GM23248 (cell line): Measurements from ENCODE around the gene TREM1. TPM values are rescaled to one million over a fixed set of nuclear protein-coding genes. Genes with fewer than 3 reads are reported as not detected.

Experiments
- DNase-seq: peaks from one replicate; pipeline ENCODE4 v3.0.0-alpha.2; 2015
- H2AFZ ChIP-seq: fragments of 200-600 bp; sonication (generic); 2 replicates; pipeline ENCODE4 v1.6.1; 2016; ENCODE audit warnings: antibody characterized with exemption
- H3F3A ChIP-seq: fragments of 200-600 bp; sonication (generic); 2 replicates; pipeline ENCODE4 v1.6.1; 2016; ENCODE audit warnings: mild to moderate bottlenecking, antibody characterized with exemption, mixed run types; ENCODE audit not compliant: insufficient read depth
- H3K27ac ChIP-seq: fragments of 200-600 bp; sonication (generic); 2 replicates; pipeline ENCODE4 v1.5.1; 2016; ENCODE audit warnings: mild to moderate bottlenecking
- H3K27me3 ChIP-seq: fragments of 200-600 bp; sonication (generic); replicated peaks from 2 replicates; pipeline ENCODE4 v1.6.1; 2016; ENCODE audit warnings: mild to moderate bottlenecking; ENCODE audit not compliant: insufficient read depth
- H3K36me3 ChIP-seq: fragments of 200-600 bp; sonication (generic); 2 replicates; pipeline ENCODE4 v1.6.1; 2016; ENCODE audit warnings: low read depth, mild to moderate bottlenecking
- H3K4me1 ChIP-seq: fragments of 200-600 bp; sonication (generic); 2 replicates; pipeline ENCODE4 v1.6.1; 2016; ENCODE audit warnings: mild to moderate bottlenecking; ENCODE audit not compliant: insufficient read depth
- H3K4me2 ChIP-seq: fragments of 200-600 bp; sonication (generic); one replicate; pipeline ENCODE4 v1.6.1; 2016; ENCODE audit warnings: mild to moderate bottlenecking; ENCODE audit not compliant: unreplicated experiment
- H3K4me3 ChIP-seq: fragments of 200-600 bp; sonication (generic); 2 replicates; pipeline ENCODE4 v1.5.1; 2016; ENCODE audit warnings: mild to moderate bottlenecking
- H3K79me2 ChIP-seq: fragments of 200-600 bp; sonication (generic); 2 replicates; pipeline ENCODE4 v1.6.1; 2016; ENCODE audit warnings: mild to moderate bottlenecking; ENCODE audit not compliant: insufficient read depth
- H3K9ac ChIP-seq: fragments of 200-600 bp; sonication (generic); 2 replicates; pipeline ENCODE4 v1.6.1; 2016; ENCODE audit warnings: mild to moderate bottlenecking
- H3K9me2 ChIP-seq: fragments of 200-600 bp; sonication (generic); 2 replicates; pipeline ENCODE4 v1.6.1; 2016; ENCODE audit warnings: mixed run types, mild to moderate bottlenecking, moderate library complexity; ENCODE audit not compliant: insufficient read depth
- H3K9me3 ChIP-seq: fragments of 200-600 bp; sonication (generic); one replicate; pipeline ENCODE4 v1.6.1; 2017; ENCODE audit warnings: low read depth
- H4K20me1 ChIP-seq: fragments of 200-600 bp; sonication (generic); 2 replicates; pipeline ENCODE4 v1.6.0; 2016; ENCODE audit not compliant: insufficient read depth
- EZH2 ChIP-seq: fragments of 200-600 bp; sonication (generic); IDR thresholded peaks from 2 replicates; pipeline ENCODE4 v1.6.1; 2018; ENCODE audit warnings: antibody characterized with exemption, mild to moderate bottlenecking; ENCODE audit not compliant: insufficient read depth, poor library complexity, severe bottlenecking
- EZH2phosphoT487 ChIP-seq: fragments of 200-600 bp; sonication (generic); IDR thresholded peaks from 2 replicates; pipeline ENCODE4 v1.6.1; 2018; ENCODE audit warnings: antibody characterized with exemption, moderate library complexity, mild to moderate bottlenecking, low read depth; ENCODE audit not compliant: insufficient read depth
- WGBS, 2 experiments: methylation state at CpG; one replicate each; pipeline ENCODE4 v1.1.6; 2015 to 2017; ENCODE audit warnings: low lambda C conversion rate in 2 of 2, low coverage in 1 of 2; ENCODE audit errors: missing lambda C conversion rate in 2 of 2; 5-methylcytosine and 5-hydroxymethylcytosine counted together
- in situ Hi-C: fragments of 300-500 bp; cut with MboI; formaldehyde crosslinking; loops from 2 replicates; pipeline ENCODE4 v1.15.0; 2020
- polyA plus RNA-seq: library from polyadenylated mRNA; unstranded; fragments of >200 nt; fragmentation: Nextera tagmentation; extraction: Ambion mirVana; gene quantifications from 2 replicates; pipeline ENCODE4 v1.2.1, GENCODE V29; 2016
- total RNA-seq: library from RNA; depleted of rRNA; stranded (reverse); fragments of >200 nt; shearing (Covaris generic); gene quantifications from 2 replicates; pipeline ENCODE4 v1.2.3, GENCODE V29; 2014

TREM1 gene
- total and polyA plus RNA-seq, 2 experiments from 2014 or later: not detected

- in situ Hi-C loops: no loop called here
- no peaks in the 10 kb centered on the region for H3K9me3 ChIP-seq
- H3K27me3 ChIP-seq: peaks cover 8% of the 10 kb centered on the region; the same call in 1 of the 2 replicates
- H4K20me1 ChIP-seq: no peaks in the 10 kb centered on the region
- no peak overlapping the region for H3K4me3 ChIP-seq
- no peaks in the 10 kb centered on the region for H3F3A ChIP-seq
- no peak overlapping the region for H3K9ac ChIP-seq
- no peak for TF ChIP-seq EZH2
- no peak for TF ChIP-seq EZH2phosphoT487
- no peak overlapping the region for H2AFZ ChIP-seq
- WGBS, 2 experiments: 15 to 19% methylated on average over 4 of the region's 4 CpGs
- no peaks in the 10 kb centered on the region for H3K36me3 ChIP-seq
- DNase-seq: no peak
- no peaks in the 10 kb centered on the region for H3K79me2 ChIP-seq
- no peak overlapping the region for H3K4me2 ChIP-seq
- no peaks in the 10 kb centered on the region for H3K4me1 ChIP-seq
- H3K9me2 ChIP-seq: no peaks in the 10 kb centered on the region
- no peak overlapping the region for H3K27ac ChIP-seq
These were observed 46.6 kb upstream of the TREM1 start for GRCh38 chr6:41332842-41333736.

GRCh38 chr6:41332241-41332640, 45.8 kb upstream of the TREM1 start:
- H3K27me3 ChIP-seq: peaks cover 9% of the 10 kb centered on the region; the same call in 1 of the 2 replicates
- H3K4me3 ChIP-seq: no peak overlapping the region
- in situ Hi-C loops: no loop called here
- no peaks in the 10 kb centered on the region for H3F3A ChIP-seq
- no peak overlapping the region for H3K4me2 ChIP-seq
- no peak overlapping the region for H2AFZ ChIP-seq
- no peak for TF ChIP-seq EZH2
- no peak for TF ChIP-seq EZH2phosphoT487
- H3K9me3 ChIP-seq: no peaks in the 10 kb centered on the region
- H3K4me1 ChIP-seq: no peaks in the 10 kb centered on the region
- no peak for DNase-seq
- H4K20me1 ChIP-seq: no peaks in the 10 kb centered on the region
- H3K27ac ChIP-seq: no peak overlapping the region
- no peak overlapping the region for H3K9ac ChIP-seq
- no peaks in the 10 kb centered on the region for H3K9me2 ChIP-seq
- H3K36me3 ChIP-seq: no peaks in the 10 kb centered on the region
- 31 to 32% methylated on average over 7 to 8 of the region's 8 CpGs for WGBS, 2 experiments
- no peaks in the 10 kb centered on the region for H3K79me2 ChIP-seq

GRCh38 chr6:41331401-41332150, 45.1 kb upstream of the TREM1 start:
- H3K27me3 ChIP-seq: peaks cover 16% of the 10 kb centered on the region; the same call in 1 of the 2 replicates
- DNase-seq: no peak
- 60 to 69% methylated on average over 10 to 11 of the region's 11 CpGs for WGBS, 2 experiments
- H3K79me2 ChIP-seq: no peaks in the 10 kb centered on the region
- H3K9ac ChIP-seq: no peak overlapping the region
- H3K4me1 ChIP-seq: no peaks in the 10 kb centered on the region
- H3K4me3 ChIP-seq: no peak overlapping the region
- in situ Hi-C loops: no loop called here
- no peaks in the 10 kb centered on the region for H4K20me1 ChIP-seq
- no peaks in the 10 kb centered on the region for H3K9me3 ChIP-seq
- no peak overlapping the region for H2AFZ ChIP-seq
- TF ChIP-seq EZH2phosphoT487 (no peak), EZH2 (no peak)
- H3K27ac ChIP-seq: no peak overlapping the region
- H3K9me2 ChIP-seq: no peaks in the 10 kb centered on the region
- H3K36me3 ChIP-seq: no peaks in the 10 kb centered on the region
- no peaks in the 10 kb centered on the region for H3F3A ChIP-seq
- no peak overlapping the region for H3K4me2 ChIP-seq

- WGBS, 2 experiments: 17 to 25% methylated on average over 2 of the region's 2 CpGs
- no peak overlapping the region for H3K4me3 ChIP-seq
- no peak for TF ChIP-seq EZH2phosphoT487
- no peak for TF ChIP-seq EZH2
- H3K27ac ChIP-seq: no peak overlapping the region
- no peaks in the 10 kb centered on the region for H3K9me3 ChIP-seq
- no peaks in the 10 kb centered on the region for H3K4me1 ChIP-seq
- H4K20me1 ChIP-seq: no peaks in the 10 kb centered on the region
- no peak for DNase-seq
- no peak overlapping the region for H3K9ac ChIP-seq
- in situ Hi-C loops: no loop called here
- H3K27me3 ChIP-seq: peaks cover 49% of the 10 kb centered on the region
- H2AFZ ChIP-seq: no peak overlapping the region
- H3K36me3 ChIP-seq: no peaks in the 10 kb centered on the region
- no peaks in the 10 kb centered on the region for H3K9me2 ChIP-seq
- H3K4me2 ChIP-seq: no peak overlapping the region
- no peaks in the 10 kb centered on the region for H3F3A ChIP-seq
- H3K79me2 ChIP-seq: no peaks in the 10 kb centered on the region
These were observed 40.7 kb upstream of the TREM1 start for GRCh38 chr6:41327177-41327576.
